Measurements from ENCODE around the gene DLG2.
A peak's percentile ranks its signal among the peaks of the same experiment; 100 is the strongest.

DLG2 gene

GRCh38 chr11:84962018-84962417 lies 665.1 kb downstream of the DLG2 start:
- no peak for DNase-seq

DNA sequence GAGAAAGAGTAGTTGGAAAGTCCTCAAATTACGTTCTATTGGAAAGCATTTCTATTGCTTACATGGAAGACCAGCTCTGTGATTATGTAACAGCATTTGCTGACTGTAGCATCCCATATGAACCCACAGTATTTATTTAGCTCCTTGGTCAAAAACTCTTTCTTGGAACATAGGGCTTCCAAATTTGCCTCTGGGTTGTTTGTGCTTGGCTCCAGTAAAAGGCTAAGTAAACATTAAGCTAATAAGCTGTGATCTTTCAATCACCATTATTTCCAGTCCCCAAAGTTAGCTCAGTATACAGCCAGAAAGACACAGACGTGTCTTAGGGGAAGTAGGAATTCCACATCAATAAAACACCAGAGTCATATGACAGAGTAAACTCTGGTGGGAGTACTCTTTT lies 668.8 kb downstream of the DLG2 start:
- DNase-seq = no peak

- DNase-seq = no peak
Measured at GRCh38 chr11:84950569-84951270, 676.4 kb downstream of the DLG2 start.

DNA sequence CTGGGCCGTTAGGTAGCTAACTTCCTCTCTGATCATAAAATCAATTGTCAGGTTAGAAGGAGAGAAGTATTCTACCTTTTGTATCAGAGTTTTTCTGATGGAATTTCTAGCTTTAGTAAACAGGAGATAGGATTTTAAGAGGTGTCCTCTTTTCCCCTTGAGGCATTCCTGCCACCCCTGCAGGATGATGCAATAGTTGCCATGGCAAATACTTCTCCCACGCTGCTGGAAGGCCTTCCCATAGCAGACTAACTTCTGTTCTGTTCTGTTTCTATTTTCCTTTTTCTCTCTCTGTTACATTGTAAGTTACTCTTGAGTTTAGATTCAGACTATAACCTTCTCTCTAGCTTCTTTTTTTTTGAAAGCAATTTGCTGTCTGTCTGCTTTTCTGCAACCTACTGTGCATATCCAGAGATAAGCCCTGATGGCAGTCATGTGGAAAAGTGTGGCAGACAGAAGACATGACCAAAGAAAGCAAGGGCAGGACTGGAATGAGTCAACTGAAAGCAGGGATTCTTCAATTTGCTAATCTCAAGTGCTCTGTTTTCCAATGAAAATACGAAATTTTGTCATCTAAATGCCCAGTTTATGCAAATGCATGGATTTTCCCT lies 679.1 kb downstream of the DLG2 start:
- peak; percentile 26 for DNase-seq

DNA sequence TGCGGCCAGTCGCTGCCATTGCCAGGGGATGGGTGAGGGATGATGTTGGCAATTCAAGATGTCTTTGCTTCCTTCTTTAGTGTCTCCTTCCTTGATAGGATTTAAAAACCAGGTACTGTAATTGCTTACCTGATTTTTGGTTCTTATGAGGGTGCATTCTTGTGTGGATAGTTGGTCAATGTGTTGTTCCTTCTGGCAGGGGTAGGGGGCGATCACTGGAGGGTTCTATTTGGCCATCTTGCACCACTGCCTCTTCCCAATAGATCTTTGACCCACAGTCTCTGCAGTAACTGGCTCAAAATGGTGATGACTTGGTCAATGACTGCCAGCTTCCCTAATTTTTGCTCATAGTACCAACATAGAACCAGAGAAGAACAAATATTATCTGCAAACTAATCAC lies 680.1 kb downstream of the DLG2 start:
- DNase-seq = no peak

DNA sequence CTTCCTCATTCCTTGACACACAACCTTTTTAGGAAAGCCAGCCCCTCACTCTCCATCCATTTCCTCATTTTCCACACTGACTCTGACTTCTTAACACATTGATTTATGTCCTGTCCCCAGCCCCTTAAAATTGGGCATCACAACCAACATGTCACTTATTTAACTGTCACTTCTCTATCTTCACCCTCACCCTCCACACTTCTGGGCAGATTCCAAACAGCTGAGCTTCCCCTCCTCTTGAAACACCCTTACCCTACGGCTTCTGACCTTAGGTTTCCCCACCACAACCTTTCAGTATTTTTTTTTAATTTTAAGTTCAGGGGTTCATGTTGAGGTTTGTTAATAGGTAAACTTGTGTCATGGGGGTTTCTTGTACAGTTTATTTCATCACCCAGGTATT lies 696.3 kb downstream of the DLG2 start:
- no peak for DNase-seq

DNA sequence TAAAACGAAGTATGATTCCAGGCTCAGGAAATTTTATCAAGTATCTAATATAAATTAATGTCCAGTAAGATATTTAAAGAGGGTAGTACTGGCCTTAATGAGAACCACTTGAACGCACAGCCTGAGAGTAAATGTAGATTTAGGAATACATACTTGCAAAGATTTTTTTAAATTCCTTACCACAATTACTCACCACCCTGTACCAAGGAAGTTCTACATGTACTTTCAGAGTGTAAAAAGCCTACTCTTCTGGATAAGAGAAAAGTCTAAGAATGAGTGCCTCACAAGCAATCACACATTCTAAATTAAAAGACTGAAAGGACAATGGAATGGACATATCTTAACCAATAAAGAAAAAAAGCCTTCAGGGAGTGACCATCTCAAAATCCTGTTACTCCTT lies 697.4 kb downstream of the DLG2 start:
- DNase-seq = no peak

DNA sequence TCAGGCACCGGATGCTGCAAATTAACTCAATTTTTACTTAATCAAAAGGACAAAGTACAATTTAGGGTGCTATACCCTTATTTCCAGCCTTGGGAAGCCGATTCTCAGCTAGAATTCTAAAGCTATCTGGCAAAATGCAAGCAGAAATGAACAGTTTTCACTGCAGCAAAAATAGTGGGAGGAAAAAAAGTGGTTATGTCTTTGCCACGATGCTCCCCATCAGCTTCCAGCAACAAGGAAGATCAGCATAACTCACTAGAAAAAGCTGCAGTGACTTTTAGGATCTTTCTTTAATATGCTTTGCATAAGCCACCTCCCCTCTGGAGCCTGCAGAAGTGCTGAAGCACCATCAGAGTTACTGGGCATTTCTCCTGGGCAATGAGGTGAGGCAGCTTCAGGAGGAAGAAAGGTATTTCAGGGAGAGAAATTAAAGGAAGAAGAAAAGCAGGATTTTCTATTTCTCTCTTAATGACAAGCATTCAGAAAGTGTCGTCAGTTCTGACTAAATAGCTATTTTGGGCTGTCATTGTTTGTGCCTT lies 702.9 kb downstream of the DLG2 start:
- no peak for DNase-seq

DNA sequence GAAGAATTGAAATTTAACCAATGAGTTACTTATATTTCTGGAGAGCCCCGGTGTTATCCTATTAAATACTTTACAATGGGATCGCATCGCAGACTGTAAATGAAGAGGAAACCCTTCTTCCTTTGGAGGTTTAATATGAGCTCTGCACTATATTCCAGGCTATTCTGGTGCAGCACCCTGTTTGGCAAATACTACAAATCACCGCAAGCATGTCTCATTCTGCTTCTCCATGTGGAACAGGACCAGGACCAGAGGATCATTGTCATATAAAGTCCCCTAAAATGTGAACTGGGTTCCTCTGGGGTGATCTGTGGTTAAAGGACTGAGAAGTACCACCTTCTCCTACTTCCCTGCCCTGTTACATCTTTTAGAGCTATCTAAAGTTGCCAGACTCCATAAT lies 703.7 kb downstream of the DLG2 start:
- DNase-seq = no peak

DNA sequence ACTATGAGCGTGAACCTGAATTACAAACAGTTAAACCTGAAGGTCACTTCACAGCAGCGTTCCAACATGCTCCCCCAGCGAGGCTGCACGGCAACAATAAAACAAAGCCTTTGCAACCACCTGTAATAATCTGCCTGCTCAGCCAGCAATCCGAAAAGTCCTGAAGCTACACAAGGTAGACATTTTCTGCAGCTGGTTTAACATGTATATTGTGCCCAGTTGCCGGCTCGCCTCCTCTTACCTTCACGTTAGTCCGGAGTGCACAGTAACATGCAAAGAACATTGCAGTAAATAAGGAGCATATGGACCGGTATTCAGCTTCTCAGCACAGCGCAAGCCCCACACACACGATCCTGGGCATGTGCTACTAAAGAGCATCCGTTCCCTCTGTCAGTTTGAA lies 704.3 kb downstream of the DLG2 start:
- no peak for DNase-seq

DNA sequence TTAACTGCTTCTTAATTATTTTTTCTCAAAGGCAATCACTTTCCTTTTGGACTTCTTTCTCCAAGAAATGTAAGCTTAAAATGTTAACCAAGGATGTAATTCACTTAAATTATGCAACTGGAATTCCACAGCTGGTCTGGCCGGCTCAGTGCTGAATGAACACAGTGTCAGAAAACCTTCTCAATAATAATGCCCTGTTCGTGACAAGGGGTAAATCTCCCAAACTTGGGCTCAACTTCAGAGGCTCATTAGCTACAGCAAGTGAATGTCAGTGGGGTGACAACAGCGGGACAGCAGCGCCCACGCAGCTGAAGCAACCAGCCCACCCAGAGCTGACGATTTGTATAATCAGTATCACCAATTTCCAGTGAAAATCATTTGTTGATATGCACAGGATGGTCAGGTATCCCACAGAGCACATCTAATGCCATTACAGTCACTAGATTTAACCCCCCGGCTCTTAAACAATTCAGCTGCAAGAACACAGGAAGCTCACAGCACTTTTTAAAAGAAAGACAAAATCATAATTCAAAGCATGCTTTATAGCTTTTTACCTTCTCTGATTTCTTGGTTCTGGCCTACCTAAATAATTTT lies 704.8 kb downstream of the DLG2 start:
- no peak for DNase-seq

DNA sequence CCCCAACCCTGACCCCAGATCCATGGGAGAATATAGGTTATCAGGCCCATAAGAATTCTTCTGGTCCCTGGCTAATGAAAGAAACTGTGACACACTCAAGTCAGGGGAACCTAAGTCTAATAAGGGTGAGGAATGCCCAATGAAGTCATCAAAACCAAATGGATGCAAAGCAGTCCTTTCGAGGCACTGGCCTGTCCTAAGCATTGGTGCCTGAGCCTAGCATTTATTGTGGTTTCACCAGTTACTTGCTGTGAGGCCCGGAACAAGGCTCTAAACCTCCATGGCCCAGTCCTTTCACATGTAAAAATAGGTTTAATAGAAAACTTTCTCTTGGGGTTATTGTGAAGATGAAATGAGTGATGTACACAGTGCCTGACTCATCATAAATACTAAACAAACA lies 712.6 kb downstream of the DLG2 start:
- DNase-seq = no peak

GRCh38 chr11:84909740-84910139 lies 717.4 kb downstream of the DLG2 start:
- no peak for DNase-seq

GRCh38 chr11:84906995-84907394 lies 720.1 kb downstream of the DLG2 start:
- DNase-seq = peak; percentile 77

- DNase-seq = peak; percentile 76
Measured at GRCh38 chr11:84905411-84905810, 721.7 kb downstream of the DLG2 start.

GRCh38 chr11:84902445-84902844 lies 724.7 kb downstream of the DLG2 start:
- no peak for DNase-seq

DNA sequence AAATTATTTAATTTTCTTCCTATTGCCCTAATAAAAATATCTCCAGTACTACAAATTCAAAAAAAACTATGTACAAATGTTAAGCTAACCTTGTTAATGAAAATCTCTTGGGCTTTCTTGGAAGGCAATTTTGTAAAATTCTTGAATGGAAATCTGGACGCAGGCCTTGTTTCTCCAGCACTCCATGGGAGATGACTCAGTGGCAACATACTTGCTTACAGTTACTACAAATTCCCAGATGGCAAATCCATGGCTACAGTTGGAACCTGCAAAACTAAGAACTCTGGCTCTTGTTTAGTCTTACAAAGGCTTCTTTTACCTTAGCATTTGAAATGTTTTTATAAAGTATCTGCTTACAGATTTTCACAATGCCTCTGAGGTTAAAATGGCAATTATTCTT lies 725.2 kb downstream of the DLG2 start:
- DNase-seq = peak; percentile 74

DNA sequence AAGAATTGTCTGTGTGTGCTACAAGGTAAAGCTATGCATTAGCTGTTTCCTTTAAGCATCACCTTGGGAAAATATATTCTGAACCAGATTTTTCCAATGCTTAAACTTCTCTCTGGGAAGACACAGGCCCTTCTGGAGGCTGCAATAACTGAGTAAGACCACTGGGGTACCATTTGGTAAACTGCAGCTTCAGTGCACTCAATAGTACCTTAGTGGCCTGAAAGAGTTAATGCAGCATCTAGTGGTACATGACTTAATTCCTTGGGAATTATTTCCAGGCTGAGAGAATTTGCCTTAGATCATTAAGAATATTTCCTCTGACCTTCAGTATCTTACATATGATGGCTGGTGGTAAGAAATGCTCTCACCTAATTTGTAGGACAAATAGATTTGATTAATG lies 727.4 kb downstream of the DLG2 start:
- DNase-seq = peak; percentile 52

- DNase-seq = peak; percentile 30
Measured at GRCh38 chr11:84899134-84899533, 728.0 kb downstream of the DLG2 start.

DNA sequence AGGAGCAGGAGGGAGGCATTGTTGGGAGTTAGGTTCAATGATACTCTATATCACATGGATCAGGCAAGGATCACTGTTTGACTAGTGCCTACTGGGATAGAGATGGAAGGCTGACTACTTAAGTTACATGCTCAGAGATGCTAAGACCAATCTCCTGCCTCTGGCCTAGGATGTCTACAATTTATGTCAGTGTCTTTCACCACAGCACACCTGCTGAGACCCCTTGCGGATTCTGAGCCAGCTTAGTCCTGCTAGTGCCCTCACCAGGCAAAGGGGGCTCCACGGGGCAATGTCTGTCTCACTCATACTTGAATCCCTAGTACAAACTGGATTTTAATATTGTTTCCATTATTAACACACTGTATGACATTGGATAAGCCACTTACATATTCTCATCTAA lies 732.5 kb downstream of the DLG2 start:
- DNase-seq = no peak

DNA sequence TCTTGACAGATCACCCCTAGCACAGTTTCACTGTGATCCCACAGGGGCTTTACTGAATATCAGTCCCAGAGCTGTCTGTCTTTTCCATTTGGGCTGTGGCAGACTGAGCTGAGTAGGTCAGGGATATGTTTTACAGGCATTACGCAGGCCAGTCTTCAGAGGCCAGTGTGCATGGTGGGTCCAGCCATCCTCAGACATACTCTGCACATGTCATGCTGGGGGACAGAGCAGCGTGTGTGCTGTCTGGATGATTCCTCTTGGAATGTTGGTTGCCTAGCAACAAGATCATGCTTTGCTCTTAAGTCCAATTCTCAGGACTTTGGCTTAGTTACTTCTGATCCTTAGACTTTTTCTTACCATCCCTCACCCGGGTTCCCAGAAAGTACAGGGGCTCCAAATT lies 736.5 kb downstream of the DLG2 start:
- DNase-seq = peak; percentile 69

GRCh38 chr11:84889556-84889955 lies 737.6 kb downstream of the DLG2 start:
- no peak for DNase-seq

DNA sequence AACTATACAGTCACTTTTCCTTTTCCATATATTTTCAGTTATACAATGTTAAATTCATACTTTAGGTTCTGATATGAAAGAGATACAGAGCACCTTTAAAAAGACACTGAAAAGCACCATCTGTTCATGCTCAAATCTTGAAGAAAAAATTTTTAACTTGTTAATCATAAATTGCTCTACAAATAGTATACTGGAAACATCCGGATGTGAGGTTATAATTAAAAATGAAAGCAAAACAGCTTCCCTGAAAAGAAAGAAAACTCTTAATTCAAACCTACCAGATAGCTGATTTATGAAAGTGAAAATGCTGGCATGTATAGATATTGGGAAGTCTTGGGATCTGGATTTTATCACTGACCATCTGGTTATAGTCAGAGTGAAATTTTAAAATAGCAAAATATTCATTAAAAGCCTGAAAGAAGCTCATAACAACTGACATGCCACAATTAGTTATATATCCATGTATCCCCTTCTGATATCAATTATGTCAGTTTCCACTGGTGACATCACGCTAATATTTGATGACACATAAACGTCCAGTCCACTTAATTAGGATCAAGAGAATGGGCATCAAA lies 740.0 kb downstream of the DLG2 start:
- peak; percentile 28 for DNase-seq

DNA sequence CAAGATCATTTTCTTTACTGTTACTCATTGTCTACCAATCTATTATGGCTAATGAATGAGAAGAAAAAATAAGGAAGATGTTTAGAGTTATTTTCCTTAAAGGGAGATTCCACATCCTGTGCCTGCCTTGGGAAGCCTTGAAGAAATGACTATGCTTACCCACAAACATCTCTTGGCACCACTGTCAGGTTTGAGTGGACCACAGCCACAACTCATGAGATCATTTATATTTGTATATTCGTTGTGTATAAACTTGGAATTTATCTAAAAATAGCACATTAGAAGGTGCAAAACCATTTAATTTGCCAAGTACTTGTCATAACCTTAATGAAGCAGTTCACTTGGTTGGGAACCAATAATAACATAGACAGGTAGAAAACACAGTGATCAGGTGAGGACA lies 740.8 kb downstream of the DLG2 start:
- DNase-seq = no peak

All from fibroblast of skin of right biceps (primary cell).